HG03097 (cell line): ENCODE measurements around the gene ARMH3.
A peak's percentile ranks its signal among the peaks of the same experiment; 100 is the strongest.

Experiments used
- ATAC-seq: cut with Tn5 transposase; IDR thresholded peaks from one replicate; pipeline ENCODE4 v1.9.1; 2021; ENCODE audit not compliant: unreplicated experiment, low FRiP score

The ARMH3 gene

GRCh38 chr10:101941871-101942270 is 114.1 kb downstream of the ARMH3 start:
- no peak for ATAC-seq

DNA sequence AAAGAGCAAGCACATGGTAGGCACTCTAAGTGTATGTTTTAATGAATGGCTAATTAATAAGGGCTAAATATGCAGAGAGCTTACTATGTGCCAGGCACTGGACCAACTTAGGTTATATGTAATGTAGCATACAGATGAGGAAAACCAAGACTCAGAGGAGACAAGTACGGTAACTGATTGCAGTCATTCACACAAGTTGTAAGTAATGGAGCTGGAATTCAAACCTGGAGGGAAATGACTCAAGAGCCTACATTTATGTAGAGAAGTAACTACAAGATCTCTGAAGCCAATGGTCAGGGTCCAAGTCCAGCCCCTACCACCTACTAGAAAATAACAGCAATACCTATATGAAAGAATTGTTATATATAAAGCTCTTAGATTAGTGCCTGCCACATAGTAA is 115.1 kb downstream of the ARMH3 start:
- no peak for ATAC-seq

- no peak for ATAC-seq
These were observed 116.2 kb downstream of the ARMH3 start for GRCh38 chr10:101939729-101940128.

DNA sequence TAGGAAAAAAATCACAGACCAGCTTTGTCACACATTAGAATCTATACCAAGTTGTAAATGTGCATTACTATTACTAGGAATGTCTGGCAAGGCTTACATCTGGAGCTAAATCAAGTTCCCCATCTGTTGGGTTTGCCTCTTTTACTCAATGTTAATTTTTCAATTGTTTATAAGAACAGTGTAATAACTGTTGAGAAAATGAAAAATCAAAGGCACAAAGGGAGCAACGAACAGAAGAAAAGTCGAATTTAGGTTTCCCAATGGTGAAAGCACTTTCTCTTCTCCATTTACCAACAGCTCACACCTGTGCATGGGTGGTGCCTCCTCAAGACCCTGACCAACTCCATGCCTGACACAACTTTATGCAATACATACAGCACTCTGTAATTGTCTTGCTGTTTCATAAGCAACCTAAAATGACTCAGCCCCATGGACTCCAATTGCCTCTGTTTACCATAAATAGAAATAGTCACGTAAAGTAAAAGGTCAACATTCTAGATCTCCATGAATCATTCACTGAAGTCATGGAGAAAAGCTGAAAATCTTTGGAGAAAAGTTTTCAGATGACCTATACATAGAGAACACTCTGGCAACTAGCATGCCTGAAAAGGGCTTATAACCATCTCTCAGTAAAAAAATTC is 116.8 kb downstream of the ARMH3 start:
- no peak for ATAC-seq

DNA sequence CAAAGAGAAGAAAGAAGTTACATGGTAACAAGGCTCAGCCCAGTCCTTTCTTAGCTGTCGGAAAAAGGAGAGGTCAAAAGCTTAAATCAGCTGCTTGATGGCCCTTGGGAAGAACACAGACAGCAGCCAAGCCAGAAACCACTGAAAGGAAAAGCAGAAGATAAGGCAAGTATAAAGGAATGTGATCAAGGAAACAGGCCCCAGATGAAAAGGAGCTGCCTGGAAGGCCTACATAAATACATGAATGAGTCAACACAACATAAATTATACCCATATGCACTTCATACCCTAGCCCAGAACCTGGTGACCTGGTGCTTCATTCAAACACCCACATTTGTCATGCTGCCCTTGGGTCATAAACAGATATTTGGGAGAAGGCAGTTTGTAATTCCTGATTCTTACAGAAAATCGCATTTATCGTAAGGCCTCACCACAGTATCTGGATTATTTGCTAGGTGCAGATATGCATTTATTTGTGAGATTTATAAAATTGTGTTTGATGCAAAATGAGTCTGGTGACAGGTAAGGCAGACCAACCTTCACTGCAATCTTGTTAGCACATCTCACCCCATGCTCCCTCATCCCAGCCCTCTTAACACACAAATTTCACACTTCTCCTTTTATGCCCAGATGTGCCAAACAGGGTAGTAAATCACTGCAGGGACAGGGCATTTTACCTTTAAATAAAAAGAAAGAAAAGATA is 117.5 kb downstream of the ARMH3 start:
- no peak for ATAC-seq

DNA sequence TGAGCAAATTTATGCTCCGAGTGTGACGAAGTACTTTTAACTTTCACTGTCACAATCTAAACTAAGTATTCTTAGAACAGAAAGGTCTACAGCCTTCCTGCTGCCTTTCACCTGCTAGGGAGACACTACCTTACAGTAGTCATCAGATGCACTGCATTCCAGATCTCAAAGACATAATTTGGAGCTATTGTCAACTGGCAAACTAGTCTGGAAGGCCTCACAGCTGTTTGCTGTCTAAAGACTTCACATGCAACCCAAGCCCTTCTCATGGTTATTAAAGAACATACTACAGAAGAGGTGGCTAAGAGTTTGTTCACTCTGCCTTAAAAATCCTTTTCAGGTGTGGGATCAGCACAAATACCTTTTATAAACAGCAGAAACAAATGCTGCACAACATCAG is 120.5 kb downstream of the ARMH3 start:
- ATAC-seq = no peak

DNA sequence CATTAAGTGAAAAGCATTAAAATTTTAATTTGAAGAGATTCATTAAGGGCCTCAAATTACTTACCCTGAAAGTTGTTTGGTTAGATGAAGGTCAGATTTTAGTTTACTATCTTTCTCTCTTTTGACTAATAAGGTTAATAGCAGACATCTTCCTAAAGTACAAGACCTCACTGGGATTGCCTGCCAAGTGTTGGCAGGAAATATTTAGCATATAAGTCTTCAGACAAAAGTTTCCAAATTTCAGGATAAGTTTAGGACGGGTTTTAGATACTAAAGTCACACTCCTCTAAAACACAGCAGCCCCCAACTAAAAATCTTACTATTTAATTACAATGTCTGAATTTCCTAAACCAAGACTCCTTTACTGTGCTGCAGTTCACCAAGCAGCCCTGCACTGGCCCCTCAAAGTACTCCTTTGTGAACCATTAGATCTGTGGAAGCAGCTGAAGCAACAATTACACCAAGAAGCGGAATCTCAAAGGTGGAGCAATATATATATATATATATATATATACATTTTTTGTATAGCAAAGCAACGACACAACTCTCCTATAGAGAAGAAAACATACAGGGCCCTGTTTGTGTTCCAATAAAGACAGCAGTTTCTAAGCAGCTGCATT is 121.2 kb downstream of the ARMH3 start:
- ATAC-seq = no peak

GRCh38 chr10:101933976-101934375 is 122.0 kb downstream of the ARMH3 start:
- ATAC-seq = no peak

DNA sequence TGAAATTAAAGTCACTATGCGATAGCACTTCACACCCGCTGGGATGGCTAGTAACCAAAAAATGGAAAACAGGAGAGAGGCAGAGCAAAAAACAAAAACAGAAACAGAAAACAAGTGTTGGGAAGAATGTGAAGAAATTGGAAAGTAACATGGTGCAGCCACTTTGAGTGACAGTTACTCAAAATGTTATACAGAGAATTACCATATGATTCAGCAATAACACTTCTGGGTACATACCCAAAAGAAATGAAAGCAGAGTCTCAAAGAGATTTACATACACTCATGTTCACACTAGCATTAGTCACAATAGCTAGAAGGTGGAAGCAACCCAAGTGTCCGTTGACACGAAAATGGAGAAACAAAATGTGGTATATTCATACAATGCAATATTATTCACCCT is 123.8 kb downstream of the ARMH3 start:
- no peak for ATAC-seq

DNA sequence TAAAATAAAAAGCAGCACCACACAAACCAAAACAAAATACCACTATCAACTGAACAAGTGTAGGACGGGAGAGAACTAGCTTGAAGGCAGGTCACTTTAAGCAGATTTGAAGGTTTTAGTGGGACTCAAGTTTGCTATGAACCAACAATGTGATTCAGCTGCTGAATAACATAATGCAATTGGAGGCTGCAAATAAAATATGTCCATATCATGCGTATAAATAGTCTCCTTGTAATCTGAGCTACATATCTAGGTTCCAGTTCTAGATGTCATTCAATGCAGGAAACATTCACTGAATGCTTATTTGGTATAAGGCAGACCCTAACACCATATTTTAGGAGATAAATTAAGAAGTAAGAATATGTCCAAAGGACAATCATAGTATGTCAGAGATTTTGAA is 130.9 kb downstream of the ARMH3 start:
- no peak for ATAC-seq

DNA sequence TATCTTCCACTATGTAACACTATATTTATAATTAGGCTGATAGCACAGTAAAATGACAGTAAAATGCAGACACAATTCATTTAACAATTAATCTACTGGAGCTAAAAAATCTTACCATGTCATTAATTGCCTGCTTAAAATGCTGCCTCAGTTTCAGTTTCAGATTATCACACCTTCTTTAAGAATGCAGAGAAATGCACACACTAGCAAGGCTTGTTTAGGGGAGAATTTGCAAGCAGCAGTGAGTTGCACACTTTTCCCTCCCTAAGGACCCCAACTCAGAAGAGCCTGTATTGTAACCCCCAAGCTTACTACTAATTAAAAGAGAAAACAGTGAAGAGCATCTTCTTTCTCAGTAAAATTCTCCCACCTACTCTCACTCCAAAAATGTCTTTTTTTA is 132.7 kb downstream of the ARMH3 start:
- ATAC-seq = no peak

GRCh38 chr10:101922846-101923245 is 133.1 kb downstream of the ARMH3 start:
- ATAC-seq = no peak

DNA sequence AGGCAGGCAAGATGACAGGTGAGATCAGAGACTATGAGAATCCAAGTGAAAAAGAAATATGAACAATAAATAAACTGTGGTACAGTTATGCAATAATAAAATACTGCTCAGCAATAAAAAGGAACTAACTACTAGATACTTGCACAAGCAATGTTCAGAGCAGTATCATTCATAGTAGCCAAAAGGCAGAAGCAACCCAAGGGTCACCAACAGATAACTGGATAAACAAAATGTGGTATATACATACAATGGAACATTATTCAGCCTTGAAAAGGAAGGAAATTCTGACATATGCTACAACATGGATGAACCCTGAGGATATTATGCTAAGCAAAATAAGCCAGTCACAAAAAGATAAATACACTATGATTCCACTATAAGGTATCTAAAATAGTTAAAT is 135.4 kb downstream of the ARMH3 start:
- ATAC-seq = no peak

- no peak for ATAC-seq
These were observed 136.8 kb downstream of the ARMH3 start for GRCh38 chr10:101919026-101919770.

DNA sequence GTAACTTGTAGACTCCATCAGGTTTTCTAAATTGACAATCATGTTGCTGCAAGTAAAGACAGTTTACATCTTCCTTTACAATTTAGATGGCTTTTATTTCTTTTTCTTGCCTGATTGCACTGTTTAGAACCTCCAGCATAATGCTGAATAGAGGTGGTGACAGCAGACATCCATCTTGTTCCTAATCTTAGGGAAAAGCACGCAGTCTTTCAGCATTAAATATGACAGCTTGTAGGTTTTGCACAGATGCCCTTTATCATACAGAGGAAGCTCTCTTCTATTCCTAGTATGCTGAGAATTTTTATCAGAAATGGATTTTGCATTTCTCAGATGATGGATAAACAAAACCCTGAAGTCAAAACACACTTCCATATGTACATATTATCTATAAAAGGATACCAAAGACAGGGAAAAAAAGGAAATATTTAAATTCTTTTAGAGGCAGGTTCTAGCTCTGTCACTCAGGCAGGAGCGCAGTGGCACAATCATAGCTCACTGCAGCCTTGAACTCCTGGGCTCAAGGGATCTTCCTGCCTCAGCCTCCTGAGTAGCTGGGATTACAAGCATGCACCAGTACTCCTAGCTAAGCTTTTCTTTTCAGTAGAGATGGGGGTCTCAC is 143.3 kb downstream of the ARMH3 start:
- ATAC-seq = no peak

- ATAC-seq = no peak
These were observed 149.3 kb downstream of the ARMH3 start for GRCh38 chr10:101906586-101907183.

DNA sequence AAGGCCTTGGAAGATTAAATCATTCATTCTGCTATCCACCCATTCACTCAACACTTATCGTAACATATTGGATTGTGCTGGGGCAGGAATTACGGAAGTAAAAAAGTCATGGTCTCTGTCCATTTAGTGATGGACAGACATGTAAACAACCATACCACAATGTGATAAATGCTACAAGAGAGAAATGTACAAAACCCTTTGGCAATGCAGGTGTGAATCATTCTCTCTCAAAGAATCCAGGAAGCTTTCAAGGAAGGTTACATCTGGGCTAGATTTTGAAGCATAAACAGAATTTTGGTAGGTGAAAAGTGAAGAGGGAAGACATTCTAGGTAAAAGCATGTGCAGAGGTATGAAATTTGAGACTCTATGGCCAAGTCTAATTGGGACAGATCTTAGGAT is 150.7 kb downstream of the ARMH3 start:
- no peak for ATAC-seq

GRCh38 chr10:101903827-101904550 is 152.0 kb downstream of the ARMH3 start:
- peak; percentile 70 for ATAC-seq

GRCh38 chr10:101902820-101903145 is 153.2 kb downstream of the ARMH3 start:
- no peak for ATAC-seq
